Umbilical cord (tissue), 2 donors: ENCODE results near the gene DPH3. TPM values are rescaled to one million over a fixed set of nuclear protein-coding genes. Genes with fewer than 3 reads are reported as not detected.

Experiments
- DNase-seq: peaks from one replicate; pipeline ENCODE4 v3.0.0-alpha.2; 2015; ENCODE audit warnings: low spot score
- total RNA-seq: library from RNA; depleted of rRNA; stranded (reverse); fragments of >200 nt; gene quantifications from one replicate; pipeline ENCODE4 v1.2.3, GENCODE V29; 2014; ENCODE audit warnings: low replicate concordance; ENCODE audit not compliant: insufficient read depth

The DPH3 gene
- total RNA-seq, 1 donor from 2014 or later: 31.5 TPM

DNA sequence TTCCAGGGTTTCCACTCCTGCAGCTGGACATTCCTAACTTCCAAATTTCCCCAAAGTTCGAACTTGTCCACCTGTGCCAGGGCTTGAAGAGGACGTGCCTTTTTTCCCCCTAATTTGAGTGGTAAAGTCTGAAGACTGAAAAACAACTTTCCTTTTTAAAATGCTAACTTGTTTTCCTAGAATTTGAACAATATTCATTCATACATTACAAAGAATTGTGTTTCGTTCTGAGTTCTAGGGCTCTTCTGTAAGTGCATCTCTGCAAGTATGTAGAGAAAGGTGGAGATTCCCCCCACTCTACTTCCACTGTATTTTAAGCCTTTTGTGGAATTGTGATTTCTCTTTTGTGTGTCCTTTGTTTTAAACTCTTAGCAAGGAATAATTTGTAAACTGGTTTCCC, 9.4 kb downstream of the DPH3 start:
- DNase-seq: no peak

- DNase-seq: no peak
Observed at GRCh38 chr3:16254916-16255315, 9.8 kb downstream of the DPH3 start.

DNA sequence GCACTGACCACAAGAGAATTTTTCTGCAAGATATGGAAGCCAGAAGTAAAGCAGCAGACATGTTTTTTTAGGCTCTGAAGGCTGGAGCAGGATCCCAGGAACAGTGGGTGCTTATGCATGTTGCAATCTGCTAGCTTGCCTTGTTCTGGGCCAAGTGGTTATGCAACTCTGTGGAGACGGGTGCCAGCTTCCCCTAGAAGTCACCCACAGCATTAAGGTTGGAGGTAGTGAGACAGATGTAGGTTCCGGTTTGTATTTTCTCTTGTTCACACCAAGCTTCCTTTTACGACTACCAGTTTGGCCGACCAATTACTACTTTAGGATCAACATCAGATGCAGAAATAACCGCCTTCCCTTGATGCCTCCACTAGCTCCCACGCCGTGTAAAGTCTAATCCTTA, 11.1 kb downstream of the DPH3 start:
- DNase-seq: no peak

GRCh38 chr3:16252988-16253387, 11.8 kb downstream of the DPH3 start:
- no peak for DNase-seq

DNA sequence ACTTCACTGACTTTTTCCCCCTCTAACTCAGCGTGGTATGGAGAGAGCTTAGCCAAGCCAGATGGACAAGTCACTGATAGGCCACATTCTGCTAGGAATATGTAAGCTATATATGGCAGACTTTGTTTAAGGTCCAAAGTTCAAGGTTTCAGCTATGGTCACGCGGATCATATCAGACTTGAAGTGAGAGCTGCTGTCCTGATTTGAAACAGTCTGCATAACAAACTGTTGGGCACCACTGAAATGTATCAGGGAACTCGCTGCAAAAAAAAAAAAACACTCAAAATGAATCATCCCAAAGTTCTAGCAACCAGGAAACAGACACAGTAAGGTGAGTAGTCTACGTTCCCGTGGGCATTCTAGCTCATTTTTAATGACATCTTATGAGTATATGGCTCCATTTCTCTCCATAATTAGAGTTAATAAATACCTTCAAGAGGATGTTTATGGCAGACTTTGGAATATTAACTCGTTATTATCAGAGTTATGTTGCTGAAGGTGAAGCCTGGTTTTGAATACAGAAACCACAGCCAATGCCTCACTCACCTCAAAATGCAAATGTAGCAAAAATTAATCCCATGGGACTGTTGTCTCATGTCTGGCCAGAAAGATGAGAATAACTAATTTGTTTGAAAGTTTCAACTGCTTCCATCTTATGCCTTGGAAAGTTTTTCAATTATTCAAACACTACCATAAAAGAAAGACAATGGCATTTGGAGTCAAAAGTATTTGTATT, 12.3 kb downstream of the DPH3 start:
- no peak for DNase-seq

- no peak for DNase-seq
Observed at GRCh38 chr3:16251316-16252085, 13.2 kb downstream of the DPH3 start.

- no peak for DNase-seq
Observed at GRCh38 chr3:16249886-16250285, 14.9 kb downstream of the DPH3 start.

DNA sequence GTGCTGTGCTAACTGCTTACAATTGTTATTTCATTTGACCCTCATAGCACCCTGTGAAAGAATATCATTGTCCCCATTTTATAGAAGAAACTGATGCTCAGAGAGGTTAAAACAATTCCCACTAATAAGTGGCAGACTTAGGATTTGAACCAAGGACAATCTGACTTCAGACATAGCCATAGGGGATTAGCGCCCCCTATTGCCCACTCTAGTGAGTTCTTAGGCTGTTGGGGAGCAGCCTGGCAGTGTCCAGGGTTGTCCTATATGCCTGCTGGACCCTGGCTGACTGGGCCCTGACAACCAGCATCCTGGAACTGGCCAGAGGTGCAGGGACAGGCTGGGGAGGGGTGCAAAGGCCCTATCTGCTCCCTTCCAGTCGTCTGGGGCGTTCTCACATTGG, 15.4 kb downstream of the DPH3 start:
- DNase-seq: no peak

GRCh38 chr3:16248556-16248955, 16.2 kb downstream of the DPH3 start:
- DNase-seq: no peak

GRCh38 chr3:16247282-16248061, 17.3 kb downstream of the DPH3 start:
- DNase-seq: peak; percentile 85

DNA sequence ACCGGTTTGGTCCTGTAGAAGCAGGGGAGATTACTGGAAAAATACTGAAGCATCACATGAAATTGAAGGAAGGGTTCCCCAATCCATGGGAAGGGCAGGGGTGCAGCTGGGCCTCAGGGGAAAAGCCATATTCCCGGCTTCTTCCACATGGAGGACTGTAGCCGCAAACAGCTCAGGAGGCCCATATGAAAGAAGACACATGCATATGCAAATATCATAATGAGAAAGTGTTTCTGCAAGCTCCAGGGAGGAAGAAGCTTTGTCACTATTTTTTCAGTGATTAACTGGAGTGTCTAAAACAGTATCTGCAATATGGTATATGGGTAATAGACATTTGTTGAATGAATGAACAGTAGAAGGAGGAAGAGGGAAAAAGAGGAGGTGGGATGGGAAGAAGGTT, 19.1 kb downstream of the DPH3 start:
- no peak for DNase-seq

DNA sequence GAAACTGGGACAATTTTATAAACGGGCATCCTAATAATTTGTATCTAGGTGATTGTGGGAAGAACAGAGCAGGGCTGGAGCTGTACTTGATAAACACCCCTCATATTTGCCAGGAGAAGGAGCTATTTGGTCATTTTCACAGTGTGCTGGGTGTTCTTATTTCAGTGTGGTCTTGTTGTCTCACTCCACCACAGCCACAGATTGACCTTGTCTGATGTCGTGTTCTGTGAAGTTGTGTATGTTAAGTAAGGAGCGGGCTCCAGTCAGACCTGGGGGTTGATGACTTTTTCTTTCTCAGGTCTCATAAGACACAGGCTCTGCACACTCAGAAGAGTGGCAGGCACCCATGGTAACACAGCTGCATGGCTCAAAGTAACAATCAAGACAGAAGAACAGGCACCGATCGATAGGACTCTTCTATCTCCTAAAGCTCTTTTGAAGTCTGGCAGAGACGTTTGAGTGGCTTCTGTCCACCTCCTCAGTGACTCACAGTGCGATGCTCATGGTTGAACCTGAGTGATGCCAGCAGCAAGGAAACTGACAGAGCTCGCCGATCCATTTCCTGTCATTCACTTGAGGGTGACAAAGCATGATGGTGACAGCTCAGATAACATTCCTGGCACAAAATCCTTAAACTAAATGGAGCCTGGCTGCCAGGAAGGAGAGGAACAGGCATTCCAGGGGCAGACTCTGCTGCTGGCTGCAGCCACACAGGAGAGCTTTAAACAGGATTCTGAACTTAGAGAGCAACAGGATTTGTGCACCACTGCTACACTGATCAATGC, 20.8 kb downstream of the DPH3 start:
- no peak for DNase-seq

GRCh38 chr3:16242177-16242576, 22.6 kb downstream of the DPH3 start:
- no peak for DNase-seq

- no peak for DNase-seq
Observed at GRCh38 chr3:16241225-16241624, 23.5 kb downstream of the DPH3 start.

DNA sequence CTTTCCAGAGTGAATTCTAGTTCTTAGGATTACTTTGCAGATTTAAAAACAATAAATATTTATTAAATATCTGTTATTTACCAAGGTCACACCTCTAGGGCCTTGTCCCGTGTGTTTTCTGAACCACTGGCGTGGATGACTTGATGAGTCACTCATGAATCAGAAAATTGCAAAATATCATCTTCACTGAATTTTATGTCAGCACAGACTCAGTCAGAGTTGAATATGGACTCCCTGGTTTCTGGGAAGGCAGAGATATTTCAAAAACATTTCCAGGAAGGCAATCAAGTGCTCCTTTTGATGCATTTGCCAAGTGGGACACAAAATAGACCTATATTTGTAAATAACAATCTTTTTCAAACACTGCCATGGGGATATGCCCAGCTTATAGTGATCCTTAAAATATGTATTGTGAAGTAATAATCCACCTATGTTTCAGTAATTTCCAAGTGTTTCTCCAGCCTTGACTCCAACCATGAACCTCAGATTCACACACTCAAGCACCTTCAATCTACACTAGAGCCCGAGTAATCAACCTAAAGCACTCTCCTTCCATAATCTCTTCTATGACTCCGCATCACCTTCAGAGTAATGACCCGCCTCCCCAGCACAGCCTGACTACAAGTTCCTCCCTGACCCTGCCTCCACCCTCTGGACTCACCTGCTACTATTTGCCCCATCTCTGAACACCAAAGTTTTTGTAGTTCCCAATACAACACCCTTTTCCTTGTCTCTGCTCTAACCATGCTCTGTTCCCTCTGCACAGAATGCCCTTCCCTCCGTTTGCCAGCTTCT, 24.3 kb downstream of the DPH3 start:
- peak; percentile 77 for DNase-seq

DNA sequence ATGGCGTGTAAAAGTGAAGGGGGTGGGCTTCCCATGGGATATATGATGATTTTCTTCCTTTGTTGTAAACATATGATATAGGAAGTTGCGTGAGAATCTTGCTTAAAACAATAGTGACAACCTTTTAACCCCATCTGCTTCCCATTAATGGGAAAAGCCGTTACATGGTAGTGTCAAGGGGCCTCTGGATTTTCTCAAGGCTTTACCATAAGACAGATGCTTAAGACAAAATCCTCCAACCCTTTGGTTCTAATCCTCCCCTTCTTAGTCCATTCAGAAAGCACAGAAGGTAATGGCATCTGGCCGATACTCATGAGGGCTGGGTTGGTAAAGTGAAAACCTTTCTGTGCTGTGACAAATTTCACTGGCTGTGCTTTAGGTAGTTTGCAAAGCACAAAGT, 25.0 kb downstream of the DPH3 start:
- DNase-seq: peak; percentile 91

DNA sequence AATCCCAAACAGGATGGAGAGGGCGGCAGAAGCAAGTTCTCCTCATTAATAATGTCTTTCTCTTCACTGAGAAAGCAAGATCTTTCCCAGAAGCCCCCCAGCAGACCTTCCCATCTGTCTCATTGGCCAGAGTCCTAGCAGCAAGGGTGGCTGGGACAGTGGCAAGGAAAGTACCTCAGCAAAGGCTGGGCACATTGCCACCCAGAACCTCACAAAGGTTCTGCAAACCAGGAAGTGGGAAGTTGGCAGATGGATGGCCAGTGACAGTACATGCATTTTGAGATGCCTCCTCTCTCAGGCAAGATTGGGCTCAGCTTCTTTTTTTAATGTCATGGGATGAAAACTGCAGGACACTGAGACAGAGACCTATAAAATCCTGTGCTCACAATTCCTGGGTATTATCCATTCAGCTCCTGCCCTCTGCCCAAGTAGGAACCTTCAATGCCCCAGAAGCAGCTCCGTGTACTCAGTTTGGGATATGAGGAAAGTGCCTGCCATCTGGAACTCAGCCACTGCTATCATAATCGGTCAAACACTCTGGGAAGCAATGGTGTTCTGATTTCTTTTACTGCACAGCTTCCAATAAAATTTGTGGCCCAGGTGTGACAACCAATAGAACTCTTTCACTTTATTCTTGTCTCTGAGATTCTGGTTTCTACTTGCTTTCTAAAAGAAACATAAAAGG, 25.5 kb downstream of the DPH3 start:
- no peak for DNase-seq

DNA sequence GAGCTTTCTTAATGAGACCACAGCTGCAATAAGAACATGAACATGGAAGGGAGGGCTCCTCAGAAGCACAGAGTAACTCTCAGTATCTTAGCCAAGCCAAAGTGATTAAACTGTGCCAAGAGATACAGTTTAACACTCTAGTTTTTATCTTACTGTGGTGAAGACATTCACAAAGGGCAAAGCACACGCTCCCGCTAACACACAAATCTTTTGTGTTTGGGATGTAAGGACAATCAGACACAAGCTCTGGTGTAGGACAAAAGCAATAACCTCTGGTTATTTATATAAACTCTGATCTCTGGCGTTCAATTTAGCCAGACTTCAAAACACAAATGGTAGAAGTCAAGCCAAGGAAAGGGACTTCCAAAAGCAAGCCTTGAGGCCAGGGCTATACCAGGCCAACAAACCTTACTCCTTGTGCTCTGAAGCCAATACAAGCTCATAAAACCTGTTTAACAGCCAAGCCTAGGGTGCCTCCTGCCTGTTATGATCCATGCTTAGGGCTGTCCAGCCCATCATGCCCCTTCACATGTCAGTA, 27.8 kb downstream of the DPH3 start:
- no peak for DNase-seq

DNA sequence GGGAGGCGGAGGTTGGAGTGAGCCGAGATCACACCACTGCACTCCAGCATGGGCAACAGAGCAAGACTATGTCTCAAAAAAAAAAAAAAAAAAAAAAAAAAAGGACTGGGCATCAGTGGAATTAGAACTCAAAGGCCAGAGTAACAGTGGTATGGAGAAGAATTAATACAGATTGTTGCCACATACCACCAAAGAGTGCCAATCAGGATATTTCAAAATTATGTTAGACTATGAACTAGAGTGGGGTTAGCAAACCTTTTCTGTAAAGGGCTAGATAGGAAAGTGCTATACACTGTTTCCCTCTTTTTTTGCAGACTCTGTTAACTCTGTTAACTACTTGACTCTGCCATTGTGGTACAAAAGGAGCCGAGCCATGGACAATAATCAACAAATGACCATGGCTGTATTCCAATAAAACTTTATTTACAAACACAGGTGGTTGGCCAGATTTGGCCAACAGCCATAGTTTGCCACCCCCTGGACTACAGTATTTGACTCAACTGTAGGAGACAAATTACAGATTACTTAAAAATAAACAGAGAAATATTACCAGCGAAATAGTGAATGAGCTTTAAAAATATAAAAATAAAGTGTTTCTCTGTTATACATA, 28.6 kb downstream of the DPH3 start:
- no peak for DNase-seq

DNA sequence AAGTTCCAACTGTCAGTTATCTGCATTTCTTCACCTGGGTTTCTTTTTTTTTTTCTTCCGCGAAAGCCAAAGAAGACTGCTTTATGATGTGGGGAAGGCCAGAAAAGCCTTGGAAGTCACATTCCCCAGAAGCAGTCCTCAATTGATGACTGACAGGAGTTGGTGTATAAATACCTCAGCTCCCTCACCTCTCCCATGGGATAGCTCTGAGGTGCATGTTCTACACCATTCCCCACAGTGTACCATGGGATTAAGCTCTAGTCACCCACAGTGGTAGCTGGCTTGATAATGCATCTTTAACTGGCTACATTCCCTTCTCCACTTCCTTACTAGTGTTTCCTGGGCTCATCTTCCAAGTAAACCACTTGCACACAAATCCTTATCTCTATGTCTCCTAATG, 30.5 kb downstream of the DPH3 start:
- no peak for DNase-seq
